ENCODE results near the gene LDLRAD2. TPM values are rescaled to one million over a fixed set of nuclear protein-coding genes. Genes with fewer than 3 reads are reported as not detected.

Gene LDLRAD2
- total and polyA plus RNA-seq, 10 of the 15 experiments (the other 5 are each of a cell fraction or from before 2014, with no cell fraction given): 0.04 to 0.23 (median 0.11) TPM; not detected in 7

GRCh38 chr1:21859669-21860179, 47.7 kb downstream of the LDLRAD2 start (continued):
- TF ChIP-seq CHD2 (IDR thresholded peaks at IDR 0.05; ENCODE audit: borderline replicate concordance, low read depth, low read length): no peak
- no peak for TF ChIP-seq STAT3 (IDR thresholded peaks at IDR 0.05; ENCODE audit: low read depth, low read length)
- no peak for TF ChIP-seq BACH1 (IDR thresholded peaks at IDR 0.05; ENCODE audit: borderline replicate concordance)

- WGBS (ENCODE audit: insufficient coverage, insufficient replicate concordance, low lambda C conversion rate, missing lambda C conversion rate): 62% methylated on average over 3 of the region's 3 CpGs
- H3K27me3 ChIP-seq (replicated peaks in 1 of 2; ENCODE audit: control insufficient read depth in 2 of 2, insufficient read depth in 2 of 2, low read length in 1 of 2): no peaks in the 10 kb centered on the region
- no peak overlapping the region for H2AFZ ChIP-seq (ENCODE audit: control insufficient read depth, low read depth, low read length)
- FAIRE-seq: no peak
- no peak overlapping the region for H3K4me2 ChIP-seq (ENCODE audit: control insufficient read depth, insufficient read depth)
- no peak for ATAC-seq
- RAD21 ChIA-PET (ENCODE audit: unreplicated experiment): no interaction called here
- H3K4me3 ChIP-seq: no peak overlapping the region
- in situ Hi-C loops (cut with MboI): no loop called here
- CTCF ChIA-PET: no interaction called here
- no peaks in the 10 kb centered on the region for H3K79me2 ChIP-seq (ENCODE audit: control insufficient read depth, insufficient read depth, low read length)
- POLR2A ChIA-PET: no interaction called here
- no peak overlapping the region for H3K9ac ChIP-seq (ENCODE audit: control insufficient read depth, insufficient read depth, low read length)
- H3K27ac ChIP-seq (ENCODE audit: control insufficient read depth, insufficient read depth): no peak overlapping the region
- no peaks in the 10 kb centered on the region; the same call in 2 of the 3 replicates for H3K9me3 ChIP-seq (replicated peaks; ENCODE audit: control insufficient read depth, insufficient read depth, low read length)
- no peaks in the 10 kb centered on the region for H3K36me3 ChIP-seq (ENCODE audit: control insufficient read depth in 2 of 2, insufficient read depth in 2 of 2, low read length in 1 of 2)
- DNase-seq (ENCODE audit: low read depth, low spot score): no peak
- no TSS peak for BruUV-seq (replicated peaks)
- intact Hi-C loops (cut with micrococcal nuclease; ENCODE audit: unreplicated experiment): no loop called here
- no peak for TF ChIP-seq MYB (IDR thresholded peaks at IDR 0.05; ENCODE audit: borderline replicate concordance, low read depth, low read length)
- no peak for TF ChIP-seq TCF12 (IDR thresholded peaks at IDR 0.05; ENCODE audit: low read depth, low read length)
- no peak for TF ChIP-seq SUPT20H (IDR thresholded peaks at IDR 0.05; ENCODE audit: borderline replicate concordance, control insufficient read depth, low read depth, low read length)
- TF ChIP-seq FOXK2 (IDR thresholded peaks at IDR 0.05): no peak
- no peak for TF ChIP-seq BRCA1 (IDR thresholded peaks at IDR 0.05; ENCODE audit: low read depth, low read length)
- no peak for TF ChIP-seq NR2C2 (IDR thresholded peaks at IDR 0.05; ENCODE audit: borderline replicate concordance, control insufficient read depth, insufficient read length, low read depth)
- no peak for TF ChIP-seq BCL3 (IDR thresholded peaks at IDR 0.05; ENCODE audit: borderline replicate concordance, insufficient read depth, low read depth, low read length, poor library complexity, severe bottlenecking)
- no peak for TF ChIP-seq WRNIP1 (IDR thresholded peaks at IDR 0.05; ENCODE audit: borderline replicate concordance, low read depth, low read length)
- TF ChIP-seq SMC3 (IDR thresholded peaks at IDR 0.05; ENCODE audit: borderline replicate concordance, low read length): no peak
- no peak for TF ChIP-seq CHD1 (IDR thresholded peaks at IDR 0.05; ENCODE audit: low read depth, low read length)
- no peak for TF ChIP-seq POLR2A (IDR thresholded peaks at IDR 0.05; ENCODE audit: low read depth, low read length)
- no peak for TF ChIP-seq RAD51 (IDR thresholded peaks at IDR 0.05)
- no peak for TF ChIP-seq CREM (IDR thresholded peaks at IDR 0.05; ENCODE audit: low read depth)
- TF ChIP-seq, protein P1, sequence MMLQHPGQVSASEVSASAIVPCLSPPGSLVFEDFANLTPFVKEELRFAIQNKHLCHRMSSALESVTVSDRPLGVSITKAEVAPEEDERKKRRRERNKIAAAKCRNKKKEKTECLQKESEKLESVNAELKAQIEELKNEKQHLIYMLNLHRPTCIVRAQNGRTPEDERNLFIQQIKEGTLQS (IDR thresholded peaks at IDR 0.05; ENCODE audit: borderline replicate concordance, extremely low read depth, low read depth, low read length): no peak
- no peak for TF ChIP-seq CREB1 (IDR thresholded peaks at IDR 0.05; ENCODE audit: low read depth)
- no peak for TF ChIP-seq HDAC2 (IDR thresholded peaks at IDR 0.05)
- no peak for TF ChIP-seq RELA (IDR thresholded peaks at IDR 0.05; ENCODE audit: borderline replicate concordance, partially characterized antibody)
- H4K20me1 ChIP-seq (ENCODE audit: control insufficient read depth, insufficient read depth): no peaks in the 10 kb centered on the region
- peaks cover 9% of the 10 kb centered on the region for H3K4me1 ChIP-seq (ENCODE audit: control insufficient read depth, insufficient read depth, low read length)
- SMC1A ChIA-PET (ENCODE audit: uncharacterized antibody, unreplicated experiment): no interaction called here
Observed at GRCh38 chr1:21860971-21861370, 48.9 kb downstream of the LDLRAD2 start.

All from GM12878 (cell line).